CD4-positive, alpha-beta T cell treated with Interleukin-4 for 1 hour (primary cell): ENCODE results near the gene ATL1.
A peak's percentile ranks its signal among the peaks of the same experiment; 100 is the strongest.
"Not testable (repeated sequence)": the region's sequence is repeated elsewhere in the genome, so short reads cannot be mapped to it uniquely, and the experiment has no call there.

ENCODE experiments used
- DNase-seq, 2 donors: peaks; one replicate each; pipeline ENCODE4 v3.0.0-alpha.2; 2020 to 2022

ATL1 gene

GRCh38 chr14:50605766-50606165 is 45.8 kb downstream of the ATL1 start:
- DNase-seq = no peak

GRCh38 chr14:50606468-50606867 is 46.5 kb downstream of the ATL1 start:
- DNase-seq = no peak

- DNase-seq = no peak
Measured at GRCh38 chr14:50607181-50607580, 47.2 kb downstream of the ATL1 start.

- DNase-seq = no peak
Measured at GRCh38 chr14:50607761-50608160, 47.8 kb downstream of the ATL1 start.

GRCh38 chr14:50608302-50608851 is 48.4 kb downstream of the ATL1 start:
- no peak for DNase-seq

GRCh38 chr14:50610465-50610864 is 50.5 kb downstream of the ATL1 start:
- no peak for DNase-seq

- DNase-seq = no peak
Measured at GRCh38 chr14:50612806-50613205, 52.9 kb downstream of the ATL1 start.

- no peak for DNase-seq
Measured at GRCh38 chr14:50615056-50615455, 55.1 kb downstream of the ATL1 start.

- no peak for DNase-seq
Measured at GRCh38 chr14:50615552-50615951, 55.6 kb downstream of the ATL1 start.

GRCh38 chr14:50616275-50616674 is 56.3 kb downstream of the ATL1 start:
- no peak for DNase-seq

GRCh38 chr14:50619569-50620141 is 59.7 kb downstream of the ATL1 start:
- peak in 1 of 2 donors; percentile 29 for DNase-seq

GRCh38 chr14:50620341-50620740 is 60.4 kb downstream of the ATL1 start:
- DNase-seq = no peak

GRCh38 chr14:50622978-50623377 is 63.0 kb downstream of the ATL1 start:
- DNase-seq = no peak

GRCh38 chr14:50624447-50624846 is 64.5 kb downstream of the ATL1 start:
- DNase-seq = no peak

GRCh38 chr14:50624947-50625346 is 65.0 kb downstream of the ATL1 start:
- DNase-seq = not testable (repeated sequence)

- DNase-seq = no peak
Measured at GRCh38 chr14:50631408-50631821, 71.5 kb downstream of the ATL1 start.

- DNase-seq = no peak
Measured at GRCh38 chr14:50633954-50634353, 74.0 kb downstream of the ATL1 start.

- DNase-seq = no peak
Measured at GRCh38 chr14:50635141-50635540, 75.2 kb downstream of the ATL1 start.

GRCh38 chr14:50647282-50647681 is 87.3 kb downstream of the ATL1 start:
- DNase-seq = no peak

GRCh38 chr14:50647753-50648152 is 87.8 kb downstream of the ATL1 start:
- DNase-seq = no peak

- DNase-seq = no peak
Measured at GRCh38 chr14:50649691-50650090, 89.7 kb downstream of the ATL1 start.

GRCh38 chr14:50656776-50657175 is 96.8 kb downstream of the ATL1 start:
- DNase-seq = no peak

- no peak for DNase-seq
Measured at GRCh38 chr14:50657753-50658152, 97.8 kb downstream of the ATL1 start.

GRCh38 chr14:50658203-50658602 is 98.3 kb downstream of the ATL1 start:
- no peak for DNase-seq

GRCh38 chr14:50659327-50659974 is 99.5 kb downstream of the ATL1 start:
- no peak for DNase-seq
